ENCODE measurements around the gene P3H2.

- TF ChIP-seq EZH2 (IDR thresholded peaks at IDR 0.05; ENCODE audit: borderline replicate concordance) (no peak), CTCF (IDR thresholded peaks at IDR 0.05; ENCODE audit: poor library complexity) (no peak)
Observed at GRCh38 chr3:190070622-190071347, 49.9 kb downstream of the P3H2 start.

Measured in hepatocyte (in vitro differentiated cells).